Activated T-cell treated with anti-CD3 and anti-CD28 coated beads, Interleukin-2, amount 50 U/mL, for 72 hours (primary cell): Measurements from ENCODE around the gene LRATD1. TPM values are rescaled to one million over a fixed set of nuclear protein-coding genes. Genes with fewer than 3 reads are reported as not detected.

Source experiments
- ATAC-seq, 2 donors: fragments of 150-1000 bp; cut with Tn5 transposase; replicated peaks in 1 of 2; 2 replicates each; pipeline ENCODE4 v1.10.0; 2021; ENCODE audit warnings: moderate library complexity in 2 of 2, mild to moderate bottlenecking in 1 of 2
- DNase-seq, 2 donors: peaks; one replicate each; pipeline ENCODE4 v3.0.0; 2021 to 2022; ENCODE audit warnings: mixed read lengths in 1 of 2
- H3K27ac Mint-ChIP-seq: one replicate; pipeline ENCODE4 v1.8.0; 2022; ENCODE audit warnings: mild to moderate bottlenecking, moderate library complexity, mixed read lengths
- H3K27me3 Mint-ChIP-seq: one replicate; pipeline ENCODE4 v1.8.0; 2022; ENCODE audit warnings: low read depth, mixed read lengths
- H3K36me3 Mint-ChIP-seq, 2 donors: one replicate each; pipeline ENCODE4 v1.8.0; 2022; ENCODE audit warnings: mixed read lengths in 2 of 2, mild to moderate bottlenecking in 1 of 2; ENCODE audit not compliant: insufficient read depth in 2 of 2
- H3K4me1 Mint-ChIP-seq: one replicate; pipeline ENCODE4 v1.8.0; 2022; ENCODE audit warnings: low read depth, mixed read lengths
- H3K4me3 Mint-ChIP-seq, 2 donors: one replicate each; pipeline ENCODE4 v1.8.0; 2022; ENCODE audit warnings: mild to moderate bottlenecking in 2 of 2, mixed read lengths in 2 of 2, moderate library complexity in 2 of 2
- H3K9me3 Mint-ChIP-seq, 2 donors: one replicate each; pipeline ENCODE4 v1.8.0; 2022; ENCODE audit warnings: mixed read lengths in 2 of 2
- total RNA-seq, 2 donors: library from RNA; stranded (reverse); gene quantifications; one replicate each; pipeline ENCODE4 v1.2.3, GENCODE V29; 2022

LRATD1 gene
- total RNA-seq, 2 donors from 2014 or later = not detected

- no peak for ATAC-seq
- no peaks in the 10 kb centered on the region for H3K9me3 Mint-ChIP-seq
- peaks cover 46% of the 10 kb centered on the region for H3K27me3 Mint-ChIP-seq
These were observed 2.9 kb downstream of the LRATD1 start for GRCh38 chr2:14635391-14635871.

GRCh38 chr2:14638488-14638887 is 6.0 kb downstream of the LRATD1 start:
- Mint-ChIP-seq H3K4me1 (no peaks in the 10 kb centered on the region), H3K27me3 (peaks cover 22% of the 10 kb centered on the region), H3K36me3 (no peaks in the 10 kb centered on the region), H3K27ac (no peak overlapping the region), H3K9me3 (no peaks in the 10 kb centered on the region), H3K4me3 (no peak overlapping the region)
- DNase-seq (no peak), ATAC-seq (no peak)

More at GRCh38 chr2:14635391-14635871, 2.9 kb downstream of the LRATD1 start:
- H3K36me3 Mint-ChIP-seq = peaks cover 0 to 2% of the 10 kb centered on the region in 2 donors
- H3K4me3 Mint-ChIP-seq = no peak overlapping the region
- DNase-seq = no peak
- peaks cover 5% of the 10 kb centered on the region for H3K4me1 Mint-ChIP-seq
- no peak overlapping the region for H3K27ac Mint-ChIP-seq

- H3K4me3 Mint-ChIP-seq = no peak overlapping the region
- H3K36me3 Mint-ChIP-seq = no peaks in the 10 kb centered on the region
- ATAC-seq = no peak
- peaks cover 14% of the 10 kb centered on the region for H3K27me3 Mint-ChIP-seq
- H3K9me3 Mint-ChIP-seq = no peaks in the 10 kb centered on the region
- no peak overlapping the region for H3K27ac Mint-ChIP-seq
- H3K4me1 Mint-ChIP-seq = no peaks in the 10 kb centered on the region
- DNase-seq = no peak
These were observed 8.6 kb downstream of the LRATD1 start for GRCh38 chr2:14641116-14641515.

- no peak overlapping the region for H3K27ac Mint-ChIP-seq
- no peaks in the 10 kb centered on the region for H3K36me3 Mint-ChIP-seq
- no peak for DNase-seq
- H3K27me3 Mint-ChIP-seq = peaks cover under 1% of the 10 kb centered on the region
- no peak for ATAC-seq
- H3K4me3 Mint-ChIP-seq = no peak overlapping the region
- H3K4me1 Mint-ChIP-seq = no peaks in the 10 kb centered on the region
- H3K9me3 Mint-ChIP-seq = no peaks in the 10 kb centered on the region
These were observed 10.0 kb downstream of the LRATD1 start for GRCh38 chr2:14642499-14642898.

GRCh38 chr2:14647714-14648113 is 15.2 kb downstream of the LRATD1 start:
- ATAC-seq (no peak), DNase-seq (no peak)
- no peaks in the 10 kb centered on the region for H3K36me3 Mint-ChIP-seq
- no peaks in the 10 kb centered on the region for H3K27me3 Mint-ChIP-seq
- no peak overlapping the region for H3K4me3 Mint-ChIP-seq
- H3K4me1 Mint-ChIP-seq = no peaks in the 10 kb centered on the region
- H3K9me3 Mint-ChIP-seq = peaks cover 0 to 5% of the 10 kb centered on the region in 2 donors
- no peak overlapping the region for H3K27ac Mint-ChIP-seq

GRCh38 chr2:14650066-14650465 is 17.5 kb downstream of the LRATD1 start:
- Mint-ChIP-seq H3K9me3 (peaks cover 0 to 5% of the 10 kb centered on the region in 2 donors), H3K4me1 (peaks cover 5% of the 10 kb centered on the region), H3K27ac (no peak overlapping the region), H3K36me3 (no peaks in the 10 kb centered on the region), H3K27me3 (no peaks in the 10 kb centered on the region), H3K4me3 (no peak overlapping the region)
- DNase-seq (no peak), ATAC-seq (no peak)

- ATAC-seq (peak in 1 of 2 donors; percentile 40), DNase-seq (no peak)
- no peak overlapping the region for H3K27ac Mint-ChIP-seq
- H3K27me3 Mint-ChIP-seq = no peaks in the 10 kb centered on the region
- H3K9me3 Mint-ChIP-seq = peaks cover 2 to 3% of the 10 kb centered on the region in 2 donors
- no peaks in the 10 kb centered on the region for H3K36me3 Mint-ChIP-seq
- peaks cover 5% of the 10 kb centered on the region for H3K4me1 Mint-ChIP-seq
- H3K4me3 Mint-ChIP-seq = no peak overlapping the region
These were observed 22.3 kb downstream of the LRATD1 start for GRCh38 chr2:14654835-14655282.

- no peak for ATAC-seq
- no peak for DNase-seq
- H3K9me3 Mint-ChIP-seq = peaks cover 2 to 4% of the 10 kb centered on the region in 2 donors
- no peak overlapping the region for H3K27ac Mint-ChIP-seq
- no peaks in the 10 kb centered on the region for H3K27me3 Mint-ChIP-seq
- H3K4me3 Mint-ChIP-seq = no peak overlapping the region
- no peaks in the 10 kb centered on the region for H3K36me3 Mint-ChIP-seq
- H3K4me1 Mint-ChIP-seq = peaks cover 5% of the 10 kb centered on the region
These were observed 23.6 kb downstream of the LRATD1 start for GRCh38 chr2:14656146-14656545.

GRCh38 chr2:14661163-14661562 is 28.6 kb downstream of the LRATD1 start:
- Mint-ChIP-seq H3K27me3 (no peaks in the 10 kb centered on the region), H3K9me3 (peaks cover 2 to 4% of the 10 kb centered on the region in 2 donors), H3K36me3 (no peaks in the 10 kb centered on the region), H3K4me1 (no peaks in the 10 kb centered on the region), H3K4me3 (no peak overlapping the region), H3K27ac (no peak overlapping the region)
- DNase-seq (no peak), ATAC-seq (no peak)

- Mint-ChIP-seq H3K27me3 (no peaks in the 10 kb centered on the region), H3K4me1 (no peaks in the 10 kb centered on the region), H3K4me3 (no peak overlapping the region), H3K27ac (no peak overlapping the region), H3K9me3 (peaks cover 0 to 10% of the 10 kb centered on the region in 2 donors), H3K36me3 (no peaks in the 10 kb centered on the region)
- no peak for DNase-seq
- no peak for ATAC-seq
These were observed 40.9 kb downstream of the LRATD1 start for GRCh38 chr2:14673351-14673875.

- no peaks in the 10 kb centered on the region for H3K4me1 Mint-ChIP-seq
- H3K27ac Mint-ChIP-seq = no peak overlapping the region
- DNase-seq (no peak), ATAC-seq (no peak)
- H3K9me3 Mint-ChIP-seq = peaks cover 2 to 4% of the 10 kb centered on the region in 2 donors
- H3K36me3 Mint-ChIP-seq = no peaks in the 10 kb centered on the region
- no peak overlapping the region for H3K4me3 Mint-ChIP-seq
- H3K27me3 Mint-ChIP-seq = no peaks in the 10 kb centered on the region
These were observed 43.0 kb downstream of the LRATD1 start for GRCh38 chr2:14675489-14675888.

GRCh38 chr2:14676371-14676770 is 43.9 kb downstream of the LRATD1 start:
- Mint-ChIP-seq H3K9me3 (peaks cover 2 to 4% of the 10 kb centered on the region in 2 donors), H3K4me3 (no peak overlapping the region), H3K27ac (no peak overlapping the region), H3K4me1 (no peaks in the 10 kb centered on the region), H3K36me3 (no peaks in the 10 kb centered on the region), H3K27me3 (no peaks in the 10 kb centered on the region)
- ATAC-seq = no peak
- no peak for DNase-seq

GRCh38 chr2:14677039-14677438 is 44.5 kb downstream of the LRATD1 start:
- H3K27ac Mint-ChIP-seq = no peak overlapping the region
- H3K27me3 Mint-ChIP-seq = no peaks in the 10 kb centered on the region
- no peak overlapping the region for H3K4me3 Mint-ChIP-seq
- H3K9me3 Mint-ChIP-seq = peaks cover under 1 to 2% of the 10 kb centered on the region in 2 donors
- DNase-seq = no peak
- ATAC-seq = no peak
- no peaks in the 10 kb centered on the region for H3K36me3 Mint-ChIP-seq
- no peaks in the 10 kb centered on the region for H3K4me1 Mint-ChIP-seq

GRCh38 chr2:14678761-14679160 is 46.2 kb downstream of the LRATD1 start:
- Mint-ChIP-seq H3K27me3 (no peaks in the 10 kb centered on the region), H3K4me1 (no peaks in the 10 kb centered on the region), H3K4me3 (no peak overlapping the region), H3K9me3 (peaks cover 0 to 2% of the 10 kb centered on the region in 2 donors), H3K36me3 (no peaks in the 10 kb centered on the region), H3K27ac (no peak overlapping the region)
- no peak for ATAC-seq
- no peak for DNase-seq
